GM21423 (cell line): ENCODE data around the gene ZNF554.
"Not testable (repeated sequence)": the region's sequence is repeated elsewhere in the genome, so short reads cannot be mapped to it uniquely, and the experiment has no call there.

Experiments
- ATAC-seq: cut with Tn5 transposase; IDR thresholded peaks from one replicate; pipeline ENCODE4 v1.9.1; 2021; ENCODE audit warnings: mild to moderate bottlenecking, moderate library complexity; ENCODE audit not compliant: unreplicated experiment

ZNF554 gene

GRCh38 chr19:2865334-2866100 is 45.8 kb downstream of the ZNF554 start:
- ATAC-seq = no peak

DNA sequence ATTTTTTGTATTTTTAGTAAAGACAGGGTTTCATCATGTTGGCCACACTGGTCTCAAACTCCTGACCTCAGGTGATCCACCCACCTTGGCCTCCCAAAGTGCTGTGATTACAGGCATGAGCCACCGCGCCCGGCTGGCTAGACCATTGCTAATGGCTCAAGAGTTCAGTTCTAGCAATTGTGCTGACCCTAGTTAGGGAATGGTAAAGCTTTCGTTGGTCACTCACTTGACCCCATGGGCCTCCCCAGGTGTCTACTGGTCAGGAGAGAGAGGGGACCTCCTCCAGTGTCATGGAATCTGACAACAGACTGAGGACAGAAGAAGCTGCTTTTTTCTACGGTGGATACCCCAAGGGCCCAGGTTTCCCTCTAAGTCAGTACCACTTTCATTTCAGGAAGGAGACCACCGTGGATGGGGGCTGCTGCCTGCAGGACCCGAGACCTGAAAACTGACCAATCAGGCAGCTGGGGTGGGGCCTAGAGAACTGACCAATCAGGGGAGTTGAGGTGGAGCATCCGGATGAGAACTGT is 46.9 kb downstream of the ZNF554 start:
- ATAC-seq = no peak

DNA sequence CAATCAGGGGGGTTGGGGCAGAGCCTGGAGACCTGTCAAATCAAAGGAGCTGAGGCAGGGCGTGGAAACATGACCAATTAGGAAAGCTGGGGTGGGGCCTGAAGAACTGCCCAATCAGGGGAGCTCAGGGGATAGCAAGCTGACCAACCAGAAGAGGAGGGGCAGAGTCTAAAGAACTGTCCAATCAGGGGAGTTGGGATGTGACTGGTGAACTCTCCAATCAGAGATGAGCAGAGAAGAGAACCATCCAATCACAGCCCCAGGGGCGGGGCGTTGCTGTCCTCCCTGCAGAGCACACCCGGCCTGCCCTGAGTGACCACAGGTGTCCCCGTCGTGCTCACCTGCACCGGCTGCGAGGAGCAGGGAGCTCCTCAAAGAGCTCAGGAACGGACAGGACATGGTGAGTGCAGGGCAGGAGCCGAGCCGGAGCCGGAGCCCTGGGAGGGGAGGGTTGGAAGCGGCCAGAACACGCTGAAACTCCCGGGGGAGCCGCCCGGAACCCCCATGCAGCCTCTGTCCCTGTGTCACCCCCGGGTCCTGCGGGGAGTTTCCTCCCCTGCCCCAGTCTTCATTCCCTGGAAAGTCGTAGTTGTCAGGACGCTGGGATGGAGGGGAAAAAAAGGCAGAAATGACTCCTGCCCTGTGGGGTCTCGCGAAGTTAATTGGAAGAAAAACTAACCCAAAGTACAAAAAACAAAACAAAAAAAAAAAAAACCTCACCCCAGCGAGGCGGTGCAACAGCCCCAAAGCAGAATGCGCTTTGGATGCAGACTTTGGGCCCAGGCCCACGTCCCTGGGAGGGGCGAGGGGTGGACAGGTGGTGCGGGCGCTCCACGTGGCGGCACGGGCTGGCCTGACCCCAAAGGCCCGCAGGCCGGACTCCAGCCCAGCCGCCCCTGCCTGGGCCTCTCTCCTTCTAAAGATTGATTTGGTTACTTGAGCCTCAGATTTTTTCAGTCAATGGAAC is 47.6 kb downstream of the ZNF554 start, which contains the start of gene ZNF556:
Gene ZNF556, plus strand, starts transcription at position 311 of the 967 bp plus-strand sequence. Its CDS starts 87 bp downstream, at position 398.
- no peak for ATAC-seq

DNA sequence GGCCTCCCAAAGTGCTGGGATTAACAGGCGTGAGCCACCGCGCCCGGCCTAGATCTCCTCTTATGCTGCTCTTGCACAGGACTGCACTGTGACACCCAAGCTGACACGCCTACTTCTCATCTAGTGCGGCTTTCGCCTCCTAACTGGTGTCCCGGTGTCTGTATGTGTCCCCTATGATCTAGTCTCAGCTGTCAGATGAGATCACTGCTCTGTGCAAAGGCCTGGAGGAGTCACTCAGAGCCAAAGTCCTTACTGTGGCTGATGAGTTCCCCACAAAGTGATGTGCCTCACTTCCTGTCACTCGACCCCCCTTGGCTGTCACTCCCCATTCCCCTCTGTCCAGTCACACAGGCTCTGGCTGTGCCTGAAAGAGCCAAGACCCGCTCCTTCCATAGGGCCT is 50.0 kb downstream of the ZNF554 start:
- no peak for ATAC-seq

GRCh38 chr19:2872175-2872574 is 52.5 kb downstream of the ZNF554 start:
- ATAC-seq = not testable (repeated sequence)

DNA sequence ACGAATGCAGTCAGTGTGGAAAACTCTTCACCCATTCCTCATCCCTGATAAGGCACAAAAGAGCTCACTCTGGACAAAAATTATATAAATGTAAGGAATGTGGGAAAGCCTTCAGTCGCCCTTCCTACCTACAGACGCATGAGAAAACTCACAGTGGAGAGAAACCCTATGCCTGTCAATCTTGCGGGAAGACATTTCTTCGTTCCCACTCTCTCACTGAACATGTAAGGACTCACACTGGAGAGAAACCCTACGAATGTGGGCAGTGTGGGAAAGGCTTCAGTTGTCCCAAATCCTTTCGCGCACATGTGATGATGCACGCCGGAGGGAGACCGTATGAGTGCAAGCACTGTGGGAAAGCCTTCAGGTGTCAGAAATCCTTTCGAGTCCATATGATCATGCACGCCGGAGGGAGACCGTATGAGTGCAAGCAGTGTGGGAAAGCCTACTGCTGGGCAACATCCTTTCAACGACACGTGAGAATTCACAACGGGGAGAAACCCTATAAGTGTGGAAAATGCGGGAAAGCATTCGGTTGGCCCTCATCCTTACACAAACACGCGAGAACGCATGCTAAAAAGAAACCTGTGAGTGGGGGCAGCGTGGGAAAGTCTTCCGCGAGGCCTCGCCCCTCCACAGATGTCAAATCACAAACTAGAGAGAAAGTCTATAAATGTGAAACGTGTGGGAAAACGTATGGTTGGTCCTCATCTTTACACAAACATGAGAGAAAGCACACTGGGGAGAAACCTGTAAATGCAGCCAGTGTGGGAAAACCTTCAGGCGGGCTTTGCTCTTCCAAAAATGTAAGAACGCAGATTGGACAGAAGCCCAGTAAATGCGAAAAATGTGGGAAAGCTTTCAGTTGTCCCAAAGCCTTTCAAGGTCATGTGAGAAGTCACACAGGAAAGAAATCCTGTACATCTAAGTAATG is 58.0 kb downstream of the ZNF554 start:
- ATAC-seq = no peak

DNA sequence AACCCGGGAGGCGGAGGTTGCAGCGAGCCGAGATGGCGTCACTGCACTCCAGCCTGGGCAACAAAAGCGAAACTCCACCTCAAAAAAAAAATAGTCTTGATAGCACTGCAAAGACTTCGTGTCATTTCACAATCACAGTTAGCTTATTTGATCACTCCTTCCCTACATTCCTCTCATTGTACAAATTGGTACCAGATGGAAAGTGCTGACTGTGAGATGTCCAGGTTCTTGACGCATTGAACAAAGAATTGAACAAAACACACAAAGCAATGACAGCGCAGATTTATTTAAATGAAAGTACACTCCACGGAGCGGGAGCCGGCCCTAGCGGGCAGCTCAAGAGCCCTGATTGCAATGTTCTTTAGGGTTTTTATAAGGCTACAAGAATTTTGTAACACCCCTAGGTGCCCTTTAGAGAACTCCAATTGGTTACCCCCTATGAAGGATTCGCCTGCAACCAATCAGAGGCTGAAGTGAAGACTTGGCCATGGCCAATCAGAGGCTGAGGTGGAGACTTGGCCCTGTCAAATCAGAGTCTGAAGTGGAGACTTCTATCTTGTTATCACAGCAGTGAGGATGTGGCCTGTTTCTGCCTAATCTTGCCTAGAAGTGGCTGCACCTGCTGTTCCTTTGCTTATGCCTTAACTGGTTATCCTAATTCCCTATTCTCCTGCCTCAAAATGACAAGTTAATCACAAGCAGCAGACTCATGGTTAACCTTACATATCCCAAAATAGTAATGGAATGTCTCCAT is 64.2 kb downstream of the ZNF554 start:
- no peak for ATAC-seq

GRCh38 chr19:2885736-2886135 is 66.1 kb downstream of the ZNF554 start:
- ATAC-seq = no peak
